ENCODE data around the gene NBEAL2.
A peak's percentile ranks its signal among the peaks of the same experiment; 100 is the strongest.

The NBEAL2 gene

DNA sequence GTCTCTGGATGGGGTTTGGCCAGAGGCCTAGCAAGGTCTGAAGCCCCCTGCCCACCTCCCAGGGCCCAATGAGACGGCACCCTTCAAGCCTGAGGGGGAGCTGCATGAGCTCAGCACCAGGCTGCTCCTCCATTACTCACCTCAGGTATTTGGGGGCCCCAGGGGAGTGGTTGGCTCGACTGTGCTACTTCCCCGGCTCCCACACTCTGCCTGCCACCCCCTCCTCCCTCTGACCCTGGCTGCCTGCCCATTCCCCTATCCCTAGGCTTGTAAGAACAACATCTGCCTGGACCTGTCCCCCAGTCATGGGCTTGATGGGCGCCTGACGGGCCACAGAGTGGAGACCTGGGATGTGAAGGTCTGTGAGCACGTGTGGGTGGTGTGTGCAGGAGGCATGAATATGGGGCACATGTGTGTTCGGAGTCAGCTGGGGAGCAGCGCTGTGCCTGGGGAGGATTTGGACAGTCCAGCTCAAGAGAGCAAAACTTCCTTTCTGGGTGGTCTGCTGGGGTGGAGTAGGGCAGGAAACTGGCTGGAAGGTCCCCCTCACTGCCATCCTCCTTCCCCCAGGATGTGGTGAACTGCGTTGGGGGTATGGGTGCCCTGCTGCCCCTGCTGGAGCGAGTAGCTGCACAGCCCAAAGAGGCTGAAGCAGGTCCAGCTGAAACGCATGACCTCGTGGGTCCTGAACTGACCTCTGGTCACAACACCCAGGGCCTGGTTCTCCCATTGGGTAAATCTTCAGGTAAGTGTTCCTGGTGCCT, 17.4 kb downstream of the NBEAL2 start:
- no peak for DNase-seq (ENCODE audit: low spot score)
- in situ Hi-C loops (cut with MboI; ENCODE audit: low pct_unique_long_range_greater_than_20kb, low sequenced_read_pairs, unreplicated experiment) = no loop called here
- TF ChIP-seq, protein P1, sequence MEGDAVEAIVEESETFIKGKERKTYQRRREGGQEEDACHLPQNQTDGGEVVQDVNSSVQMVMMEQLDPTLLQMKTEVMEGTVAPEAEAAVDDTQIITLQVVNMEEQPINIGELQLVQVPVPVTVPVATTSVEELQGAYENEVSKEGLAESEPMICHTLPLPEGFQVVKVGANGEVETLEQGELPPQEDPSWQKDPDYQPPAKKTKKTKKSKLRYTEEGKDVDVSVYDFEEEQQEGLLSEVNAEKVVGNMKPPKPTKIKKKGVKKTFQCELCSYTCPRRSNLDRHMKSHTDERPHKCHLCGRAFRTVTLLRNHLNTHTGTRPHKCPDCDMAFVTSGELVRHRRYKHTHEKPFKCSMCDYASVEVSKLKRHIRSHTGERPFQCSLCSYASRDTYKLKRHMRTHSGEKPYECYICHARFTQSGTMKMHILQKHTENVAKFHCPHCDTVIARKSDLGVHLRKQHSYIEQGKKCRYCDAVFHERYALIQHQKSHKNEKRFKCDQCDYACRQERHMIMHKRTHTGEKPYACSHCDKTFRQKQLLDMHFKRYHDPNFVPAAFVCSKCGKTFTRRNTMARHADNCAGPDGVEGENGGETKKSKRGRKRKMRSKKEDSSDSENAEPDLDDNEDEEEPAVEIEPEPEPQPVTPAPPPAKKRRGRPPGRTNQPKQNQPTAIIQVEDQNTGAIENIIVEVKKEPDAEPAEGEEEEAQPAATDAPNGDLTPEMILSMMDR (IDR thresholded peaks at IDR 0.05; ENCODE audit: extremely low read depth, insufficient read depth, missing control alignments) = no peak

DNA sequence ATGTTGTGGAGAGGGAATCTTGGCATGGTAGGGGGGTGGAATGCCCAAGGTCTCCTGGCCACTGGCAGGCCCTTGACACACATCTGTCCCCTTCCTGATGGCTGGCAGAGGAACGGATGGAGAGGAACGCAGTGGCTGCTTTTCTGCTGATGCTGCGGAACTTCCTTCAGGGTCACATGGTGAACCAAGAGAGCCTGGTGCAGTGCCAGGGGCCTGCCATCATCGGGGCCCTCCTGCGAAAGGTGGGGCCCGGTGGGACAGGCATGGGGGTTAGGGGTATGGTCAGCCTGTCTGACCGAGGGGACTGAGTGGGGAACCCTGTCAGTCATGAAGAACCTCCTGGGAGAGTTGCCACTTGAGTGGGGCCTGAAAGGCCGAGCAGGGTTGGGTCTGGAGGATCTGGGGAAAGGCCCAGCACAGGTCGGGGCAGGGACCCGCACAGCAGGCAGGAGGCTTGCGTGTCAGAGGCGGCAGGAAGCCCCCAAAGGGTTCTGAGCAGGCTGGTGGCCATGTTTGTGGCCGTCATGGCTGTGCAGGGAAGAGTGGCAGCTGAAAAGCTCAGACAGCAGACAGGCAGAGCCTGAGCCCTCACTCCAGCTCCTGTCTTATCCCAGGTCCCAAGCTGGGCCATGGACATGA, 18.1 kb downstream of the NBEAL2 start:
- DNase-seq (ENCODE audit: low spot score) = no peak
- TF ChIP-seq, protein P1 (IDR thresholded peaks at IDR 0.05; ENCODE audit: extremely low read depth, insufficient read depth, missing control alignments) = no peak
- in situ Hi-C loops (cut with MboI; ENCODE audit: low pct_unique_long_range_greater_than_20kb, low sequenced_read_pairs, unreplicated experiment) = no loop called here

DNA sequence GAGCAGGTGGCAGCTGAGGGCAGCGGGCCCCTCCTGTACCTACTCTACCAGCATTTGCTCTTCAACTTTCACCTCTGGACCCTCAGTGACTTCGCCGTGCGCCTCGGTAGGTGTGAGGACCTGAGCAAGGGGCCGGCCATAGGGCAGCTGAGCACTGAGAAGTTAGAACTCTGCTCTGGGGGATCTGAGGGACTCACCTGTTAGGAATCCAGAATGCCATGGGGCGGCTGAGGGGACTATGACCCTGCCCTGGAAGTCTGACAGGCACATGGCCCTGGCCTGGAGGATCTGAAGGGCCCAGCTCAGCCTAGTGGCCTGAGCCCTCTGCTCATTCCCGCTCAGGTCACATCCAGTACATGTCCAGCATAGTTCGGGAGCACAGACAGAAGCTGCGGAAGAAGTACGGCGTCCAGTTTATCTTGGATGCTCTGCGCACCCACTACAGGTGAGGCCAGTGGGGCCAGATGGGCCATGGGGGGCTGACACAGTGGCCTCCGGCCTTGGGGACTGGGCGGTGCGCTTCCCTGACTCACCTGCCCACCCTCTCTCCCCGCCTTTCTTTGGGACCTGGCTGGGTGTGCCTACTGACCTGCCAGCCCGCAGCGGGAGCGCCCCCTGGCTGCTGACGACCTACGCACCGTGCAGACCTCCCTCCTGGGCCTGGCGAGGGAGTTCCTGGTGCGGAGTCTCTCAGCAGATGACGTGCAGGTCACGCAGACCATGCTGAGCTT, 18.8 kb downstream of the NBEAL2 start:
- TF ChIP-seq, protein P1 (IDR thresholded peaks at IDR 0.05; ENCODE audit: extremely low read depth, insufficient read depth, missing control alignments) = peak; percentile 96
- in situ Hi-C loops (cut with MboI; ENCODE audit: low pct_unique_long_range_greater_than_20kb, low sequenced_read_pairs, unreplicated experiment) = no loop called here
- peak; percentile 86 for DNase-seq (ENCODE audit: low spot score)

DNA sequence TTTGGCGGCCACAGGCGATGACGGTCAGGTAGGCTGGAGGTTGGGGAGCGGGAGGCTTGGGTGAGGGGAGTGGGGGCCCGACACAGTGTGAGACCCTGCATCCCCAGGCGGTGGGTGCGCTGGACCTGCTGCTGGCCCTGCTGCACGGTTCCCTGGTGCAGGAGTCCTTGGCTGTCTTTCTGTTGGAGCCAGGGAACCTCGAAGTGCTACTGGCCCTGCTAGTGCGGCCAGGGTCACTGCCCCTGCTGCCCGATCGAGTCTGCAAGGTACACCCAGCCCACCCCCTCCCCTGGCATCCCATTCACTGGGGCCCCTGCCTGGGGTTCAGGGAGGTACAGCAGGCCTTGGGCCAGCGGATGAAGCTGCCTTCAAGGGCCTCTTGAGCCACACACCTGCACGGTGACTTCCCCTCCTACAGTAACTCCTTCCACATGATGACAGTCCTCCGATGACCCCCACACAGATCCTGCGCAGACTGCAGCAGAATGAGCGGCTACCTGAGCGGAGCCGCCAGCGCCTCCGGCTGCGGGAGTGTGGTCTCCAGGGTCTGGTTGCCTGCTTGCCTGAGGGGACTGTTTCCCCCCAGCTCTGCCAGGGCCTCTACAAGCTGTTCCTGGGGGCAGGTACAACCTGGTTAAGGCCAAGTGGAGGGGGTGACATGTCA, 19.5 kb downstream of the NBEAL2 start:
- TF ChIP-seq, protein P1 (IDR thresholded peaks at IDR 0.05; ENCODE audit: extremely low read depth, insufficient read depth, missing control alignments) = no peak
- no peak for DNase-seq (ENCODE audit: low spot score)
- in situ Hi-C loops (cut with MboI; ENCODE audit: low pct_unique_long_range_greater_than_20kb, low sequenced_read_pairs, unreplicated experiment) = no loop called here

GRCh38 chr3:46999516-47000197, 20.2 kb downstream of the NBEAL2 start:
- no peak for DNase-seq (ENCODE audit: low spot score)
- TF ChIP-seq, protein P1 (IDR thresholded peaks at IDR 0.05; ENCODE audit: extremely low read depth, insufficient read depth, missing control alignments) = no peak
- in situ Hi-C loops (cut with MboI; ENCODE audit: low pct_unique_long_range_greater_than_20kb, low sequenced_read_pairs, unreplicated experiment) = no loop called here

Measured in GM13977 (cell line).